Endothelial cell of umbilical vein (primary cell): ENCODE measurements around the gene NLGN1. TPM values are rescaled to one million over a fixed set of nuclear protein-coding genes. Genes with fewer than 3 reads are reported as not detected.

Source experiments
- BruUV-seq: library from RNA; stranded (reverse); fragments of 400-500 nt; replicated peaks from 2 replicates; lab custom pipeline; 2021; lab: Mats Ljungman, UMichigan
- CTCF ChIA-PET: fragments of 300-600, 350-600 bp; sonication (Branson Sonifier 250); formaldehyde crosslinking; loops from one replicate; lab custom pipeline; 2021; ENCODE audit warnings: antibody characterized with exemption, inconsistent platforms; lab: Charles Lee
- POLR2A ChIA-PET: fragments of 300-600, 350-600 bp; sonication (Branson Sonifier 250); formaldehyde crosslinking; loops from one replicate; lab custom pipeline; 2021; ENCODE audit warnings: antibody characterized with exemption, inconsistent platforms; lab: Charles Lee
- DNase-seq: peaks from one replicate; pipeline ENCODE4 v3.0.0-alpha.2; 2011; ENCODE audit warnings: low read depth, low spot score
- FAIRE-seq: peaks from 2 replicates; lab custom pipeline; 2011; peaks lifted over from hg19 to GRCh38; lab: Jason Lieb, UNC
- H2AFZ ChIP-seq: 2 replicates; pipeline ENCODE4 v1.6.0; 2012; ENCODE audit warnings: low read depth, low read length, control low read depth, inconsistent platforms
- H3K27ac ChIP-seq: 2 replicates; pipeline ENCODE4 v1.5.1; 2011; ENCODE audit warnings: low read depth, mild to moderate bottlenecking, control low read depth, low read length, moderate library complexity; ENCODE audit not compliant: insufficient read depth
- H3K27me3 ChIP-seq, 2 experiments: 2 replicates each; pipeline versions ENCODE4 v1.6.0 to v1.6.1; 2011; ENCODE audit warnings: low read length in 2 of 2, mixed read lengths in 1 of 2; ENCODE audit not compliant: control insufficient read depth in 2 of 2, insufficient read depth in 2 of 2
- H3K36me3 ChIP-seq, 2 experiments: 2 replicates in 1 of 2; 3 replicates in 1 of 2; pipeline ENCODE4 v1.5.1; 2011; ENCODE audit warnings: low read length in 2 of 2, mild to moderate bottlenecking in 1 of 2, moderate library complexity in 1 of 2; ENCODE audit not compliant: control insufficient read depth in 2 of 2, insufficient read depth in 2 of 2; ENCODE audit errors: extremely low read depth in 1 of 2
- H3K4me1 ChIP-seq: 3 replicates; pipeline ENCODE4 v1.5.1; 2011; ENCODE audit warnings: mild to moderate bottlenecking, low read length; ENCODE audit not compliant: control insufficient read depth, insufficient read depth; ENCODE audit errors: extremely low read depth
- H3K4me2 ChIP-seq: 2 replicates; pipeline ENCODE4 v1.6.1; 2011; ENCODE audit warnings: low read length, control low read depth, mixed read lengths; ENCODE audit not compliant: insufficient read depth
- H3K4me3 ChIP-seq, 3 experiments: fragments of 200-600 bp in 1 of 3; sonication (generic), shearing (Covaris generic) in 1 of 3; replicated peaks in 1 of 3; 2 replicates each; pipeline ENCODE4 v1.5.1; 2011 to 2016; ENCODE audit warnings: control low read depth in 3 of 3, low read length in 3 of 3, mild to moderate bottlenecking in 2 of 3, inconsistent platforms in 1 of 3, low read depth in 1 of 3, moderate library complexity in 1 of 3; ENCODE audit not compliant: insufficient read depth in 1 of 3
- H3K79me2 ChIP-seq: 2 replicates; pipeline ENCODE4 v1.6.0; 2012; ENCODE audit warnings: low read length, inconsistent platforms; ENCODE audit not compliant: control insufficient read depth, insufficient read depth
- H3K9ac ChIP-seq: replicated peaks from 2 replicates; pipeline ENCODE3; 2011; ENCODE audit warnings: low read length, control low read depth; ENCODE audit not compliant: insufficient read depth; ENCODE audit errors: extremely low read depth
- H3K9me1 ChIP-seq: replicated peaks from 3 replicates; pipeline ENCODE4 v1.6.0; 2011; ENCODE audit warnings: mild to moderate bottlenecking, low read length; ENCODE audit not compliant: control insufficient read depth, insufficient read depth; ENCODE audit errors: extremely low read depth
- H3K9me3 ChIP-seq: replicated peaks from 2 replicates; pipeline ENCODE4 v1.5.1; 2012; ENCODE audit warnings: low read length, inconsistent platforms; ENCODE audit not compliant: control insufficient read depth, insufficient read depth
- H4K20me1 ChIP-seq: replicated peaks from 2 replicates; pipeline ENCODE3; 2011; ENCODE audit warnings: mild to moderate bottlenecking, low read length; ENCODE audit not compliant: control insufficient read depth, insufficient read depth; ENCODE audit errors: extremely low read depth
- EZH2 ChIP-seq: IDR thresholded peaks from 2 replicates; pipeline ENCODE4 v1.6.1; 2012; ENCODE audit warnings: borderline replicate concordance, low read depth, mild to moderate bottlenecking, moderate library complexity, low read length, inconsistent platforms; ENCODE audit not compliant: severe bottlenecking
- FOS ChIP-seq: IDR thresholded peaks from 2 replicates; pipeline ENCODE4 v1.6.1; 2011; ENCODE audit warnings: mild to moderate bottlenecking, low read length, moderate library complexity, borderline replicate concordance; ENCODE audit not compliant: insufficient read depth
- GATA2 ChIP-seq: IDR thresholded peaks from 2 replicates; pipeline ENCODE4 v1.7.0; 2011; ENCODE audit warnings: low read depth, mild to moderate bottlenecking, moderate library complexity, mixed read lengths, low read length; ENCODE audit not compliant: insufficient read length, insufficient read depth
- JUN ChIP-seq: IDR thresholded peaks from 2 replicates; pipeline ENCODE4 v1.6.1; 2011; ENCODE audit warnings: borderline replicate concordance, low read depth; ENCODE audit not compliant: insufficient read length, insufficient read depth
- MAX ChIP-seq: IDR thresholded peaks from 2 replicates; pipeline ENCODE4 v1.6.1; 2011; ENCODE audit not compliant: insufficient read depth, insufficient read length
- POLR2A ChIP-seq: IDR thresholded peaks from 2 replicates; pipeline ENCODE4 v1.6.1; 2012; ENCODE audit warnings: low read depth, mild to moderate bottlenecking, control low read depth, low read length
- dilution Hi-C: fragments of 300-500 bp; cut with MboI; formaldehyde crosslinking; loops from one replicate; pipeline ENCODE4 v1.15.0; 2019; ENCODE audit warnings: low sequenced_read_pairs; ENCODE audit not compliant: extremely low pct_ligation_motif_present
- intact Hi-C: fragments of 100-400 bp; cut with micrococcal nuclease; formaldehyde crosslinking; loops from one replicate; pipeline ENCODE4 v1.10.0; 2022
- polyA plus RNA-seq, 4 experiments: library from polyadenylated mRNA; depleted of rRNA in 3 of 4; stranded (reverse) in 3 of 4; unstranded in 1 of 4; fragments of >200 nt; gene quantifications; 2 replicates each; pipeline versions ENCODE4 v1.2.1 to v1.2.3, GENCODE V29; 2011 to 2012; ENCODE audit warnings: missing spikeins in 1 of 4
- total RNA-seq: library from RNA; stranded (reverse); gene quantifications from 2 replicates; pipeline ENCODE4 v1.2.3, GENCODE V29; 2021
- TF ChIP-seq, protein P1 (sequence below), 2 donors: IDR thresholded peaks; 1 replicate in 1 of 2; 2 replicates in 1 of 2; pipeline ENCODE4 v1.5.1; 2011; ENCODE audit warnings: low read length in 2 of 2, mild to moderate bottlenecking in 2 of 2, moderate library complexity in 2 of 2, control low read depth in 1 of 2, inconsistent platforms in 1 of 2, low read depth in 1 of 2; ENCODE audit not compliant: insufficient read depth in 1 of 2; ENCODE audit errors: extremely low read depth in 1 of 2

Gene NLGN1
- total and polyA plus RNA-seq, 2 donors (not counting 3 experiments of a cell fraction or from before 2014, with no cell fraction given): 7.9 to 16.3 TPM

- BruUV-seq: no TSS peak
These were observed 504.9 kb downstream of the NLGN1 start for GRCh38 chr3:173902401-173902800.

More at GRCh38 chr3:173902401-173902800, 504.9 kb downstream of the NLGN1 start:
- ChIA-PET CTCF (interaction anchor here (1.0 kb wide), 1 partner anchor 17 kb away, joined by 3 read pairs; no protein-coding TSS in a partner anchor), POLR2A (no interaction called here)
- FAIRE-seq (no peak), DNase-seq (no peak)
- Histone ChIP-seq H3K4me2 (no peak overlapping the region), H4K20me1 (no peaks in the 10 kb centered on the region), H3K9me3 (no peaks in the 10 kb centered on the region), H3K9me1 (no peaks in the 10 kb centered on the region), H3K27me3 (no peaks in the 10 kb centered on the region), H3K79me2 (no peaks in the 10 kb centered on the region), H2AFZ (no peak overlapping the region), H3K36me3 (no peaks in the 10 kb centered on the region), H3K9ac (no peak overlapping the region), H3K4me3 (no peak overlapping the region), H3K27ac (no peak overlapping the region), H3K4me1 (no peaks in the 10 kb centered on the region)
- intact Hi-C loops: no loop called here
- dilution Hi-C loops: no loop called here
- no peak for TF ChIP-seq FOS
- TF ChIP-seq MAX: no peak
- TF ChIP-seq, protein P1, sequence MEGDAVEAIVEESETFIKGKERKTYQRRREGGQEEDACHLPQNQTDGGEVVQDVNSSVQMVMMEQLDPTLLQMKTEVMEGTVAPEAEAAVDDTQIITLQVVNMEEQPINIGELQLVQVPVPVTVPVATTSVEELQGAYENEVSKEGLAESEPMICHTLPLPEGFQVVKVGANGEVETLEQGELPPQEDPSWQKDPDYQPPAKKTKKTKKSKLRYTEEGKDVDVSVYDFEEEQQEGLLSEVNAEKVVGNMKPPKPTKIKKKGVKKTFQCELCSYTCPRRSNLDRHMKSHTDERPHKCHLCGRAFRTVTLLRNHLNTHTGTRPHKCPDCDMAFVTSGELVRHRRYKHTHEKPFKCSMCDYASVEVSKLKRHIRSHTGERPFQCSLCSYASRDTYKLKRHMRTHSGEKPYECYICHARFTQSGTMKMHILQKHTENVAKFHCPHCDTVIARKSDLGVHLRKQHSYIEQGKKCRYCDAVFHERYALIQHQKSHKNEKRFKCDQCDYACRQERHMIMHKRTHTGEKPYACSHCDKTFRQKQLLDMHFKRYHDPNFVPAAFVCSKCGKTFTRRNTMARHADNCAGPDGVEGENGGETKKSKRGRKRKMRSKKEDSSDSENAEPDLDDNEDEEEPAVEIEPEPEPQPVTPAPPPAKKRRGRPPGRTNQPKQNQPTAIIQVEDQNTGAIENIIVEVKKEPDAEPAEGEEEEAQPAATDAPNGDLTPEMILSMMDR (IDR thresholded peaks at IDR 0.05; ENCODE audit: extremely low read depth in 1 of 2, insufficient read depth in 1 of 2, low read depth in 1 of 2, low read length in 2 of 2): no peak
- TF ChIP-seq GATA2: no peak
- TF ChIP-seq POLR2A: no peak
- no peak for TF ChIP-seq EZH2
- TF ChIP-seq JUN: no peak
